Panc1 (cell line): ENCODE data around the gene ZBED5. TPM values are rescaled to one million over a fixed set of nuclear protein-coding genes. Genes with fewer than 3 reads are reported as not detected.

Experiments
- ATAC-seq: fragments of 200-7000 bp; cut with Tn5 transposase; 2 replicates; pipeline ENCODE4 v1.9.1; 2020; ENCODE audit warnings: mild to moderate bottlenecking, moderate library complexity
- BruUV-seq: library from RNA; stranded (reverse); fragments of 400-500 nt; replicated peaks from 2 replicates; lab custom pipeline; 2021; lab: Mats Ljungman, UMichigan
- CTCF ChIA-PET: fragments of 300-600 bp; sonication (Branson Sonifier 250); formaldehyde crosslinking; loops from one replicate; lab custom pipeline; 2022; ENCODE audit warnings: antibody characterized with exemption; lab: Charles Lee
- POLR2A ChIA-PET: fragments of 300-600 bp; sonication (Branson Sonifier 250); formaldehyde crosslinking; loops from one replicate; lab custom pipeline; 2022; ENCODE audit warnings: antibody characterized with exemption; lab: Charles Lee
- DNase-seq: peaks from one replicate; pipeline ENCODE4 v3.0.0-alpha.2; 2010; ENCODE audit warnings: low read depth, low spot score
- H3K27ac ChIP-seq: 2 replicates; pipeline ENCODE4 v1.5.1; 2011; ENCODE audit warnings: mild to moderate bottlenecking, low read length, inconsistent platforms
- H3K27me3 ChIP-seq: fragments of 200-500 bp; sonication (Bioruptor generic); 2 replicates; pipeline ENCODE4 v1.6.0; 2014; ENCODE audit warnings: low read length, inconsistent platforms; ENCODE audit not compliant: control insufficient read depth, insufficient read depth
- H3K36me3 ChIP-seq: fragments of 200-500 bp; sonication (Bioruptor generic); 2 replicates; pipeline ENCODE4 v1.5.1; 2014; ENCODE audit warnings: inconsistent platforms, mild to moderate bottlenecking, low read length, moderate library complexity; ENCODE audit not compliant: control insufficient read depth, insufficient read depth
- H3K4me1 ChIP-seq: 2 replicates; pipeline ENCODE4 v1.5.1; 2011; ENCODE audit warnings: inconsistent platforms, mild to moderate bottlenecking, low read length, moderate library complexity; ENCODE audit not compliant: control insufficient read depth, insufficient read depth
- H3K4me3 ChIP-seq, 2 experiments: 2 replicates each; pipeline ENCODE4 v1.5.1; 2011 to 2012; ENCODE audit warnings: low read depth in 2 of 2, low read length in 2 of 2, mild to moderate bottlenecking in 2 of 2, inconsistent platforms in 1 of 2, moderate library complexity in 1 of 2
- H3K9me3 ChIP-seq: fragments of 200-500 bp; sonication (Bioruptor generic); 2 replicates; pipeline ENCODE4 v1.5.1; 2014; ENCODE audit warnings: low read depth, mild to moderate bottlenecking, inconsistent platforms, low read length, moderate library complexity; ENCODE audit not compliant: control insufficient read depth, insufficient read depth
- POLR2AphosphoS5 ChIP-seq: IDR thresholded peaks from 2 replicates; pipeline ENCODE4 v1.6.1; 2012; ENCODE audit warnings: mild to moderate bottlenecking, low read depth, low read length, moderate library complexity
- SIN3A ChIP-seq: IDR thresholded peaks from 2 replicates; pipeline ENCODE4 v1.6.1; 2012; ENCODE audit warnings: low read depth, mild to moderate bottlenecking, low read length, moderate library complexity, borderline replicate concordance; ENCODE audit not compliant: insufficient read depth
- TCF7L2 ChIP-seq: IDR thresholded peaks from 2 replicates; pipeline ENCODE4 v1.6.1; 2011; ENCODE audit warnings: mild to moderate bottlenecking, low read depth, low read length, inconsistent platforms
- in situ Hi-C: cut with HindIII; loops from 2 replicates; pipeline ENCODE4 v1.10.0; 2016; ENCODE audit warnings: low sequenced_read_pairs, low pct_unique_long_range_greater_than_20kb
- intact Hi-C: fragments of 100-400 bp; cut with micrococcal nuclease; formaldehyde crosslinking; loops from one replicate; pipeline ENCODE4 v1.10.0; 2022; ENCODE audit not compliant: unreplicated experiment
- total RNA-seq: library from RNA; stranded (reverse); gene quantifications from one replicate; pipeline ENCODE4 v1.2.1, GENCODE V29; 2021; ENCODE audit not compliant: unreplicated experiment
- TF ChIP-seq, protein P1 (sequence below): fragments of 450-650 bp; IDR thresholded peaks from 2 replicates; pipeline ENCODE4 v1.5.1; 2017; ENCODE audit warnings: mild to moderate bottlenecking
- TF ChIP-seq, protein P2 (sequence below), 2 experiments: IDR thresholded peaks; 2 replicates each; pipeline ENCODE4 v1.6.1; 2011 to 2012; ENCODE audit warnings: low read depth in 2 of 2, control low read depth in 1 of 2, low read length in 1 of 2, mild to moderate bottlenecking in 1 of 2, moderate library complexity in 1 of 2; ENCODE audit not compliant: insufficient read depth in 1 of 2

The ZBED5 gene
- total RNA-seq, 1 experiment from 2014 or later, result 114 TPM

DNA sequence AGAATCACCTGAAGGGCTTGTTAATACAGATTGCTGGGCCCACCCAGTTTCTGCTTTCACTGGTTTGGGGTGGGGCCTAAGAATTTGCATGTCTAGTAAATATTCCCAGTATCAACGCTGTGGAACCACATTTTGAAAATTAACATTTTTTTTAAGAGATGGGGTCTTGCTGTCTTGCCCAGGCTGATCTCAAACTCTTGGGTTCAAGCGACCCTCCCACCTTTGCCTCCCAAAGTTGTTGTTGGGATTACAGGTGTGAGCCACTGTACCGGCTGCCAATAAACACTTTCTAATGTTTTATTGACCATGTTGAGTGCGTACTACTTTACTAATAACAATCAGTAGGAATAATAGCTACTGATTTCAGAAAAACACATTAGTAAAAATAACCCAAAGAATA lies 51.6 kb downstream of the ZBED5 start:
- intact Hi-C loops (loop anchor here (5.0 kb wide), 2 partner anchors 51 to 121 kb away; partner anchors contain the start of gene ZBED5), in situ Hi-C loops (no loop called here)
- CTCF ChIA-PET, result no interaction called here

GRCh38 chr11:10805741-10806140 lies 52.1 kb downstream of the ZBED5 start:
- Histone ChIP-seq H3K27me3 (no peaks in the 10 kb centered on the region), H3K36me3 (peaks cover 69% of the 10 kb centered on the region), H3K9me3 (no peaks in the 10 kb centered on the region), H3K27ac (peak overlapping the region; percentile 96), H3K4me1 (peaks cover 54% of the 10 kb centered on the region), H3K4me3 (peak overlapping the region; percentile 83 to 86)
- intact Hi-C loops (loop anchor here (5.0 kb wide), 2 partner anchors 52 to 122 kb away; partner anchors contain the start of gene ZBED5), in situ Hi-C loops (no loop called here)
- DNase-seq, result no peak
- ChIA-PET POLR2A (interaction anchor here (0.7 kb wide), 1 partner anchor 108 kb away, joined by 3 read pairs; no protein-coding TSS in a partner anchor), CTCF (no interaction called here)
- TF ChIP-seq, protein P1, sequence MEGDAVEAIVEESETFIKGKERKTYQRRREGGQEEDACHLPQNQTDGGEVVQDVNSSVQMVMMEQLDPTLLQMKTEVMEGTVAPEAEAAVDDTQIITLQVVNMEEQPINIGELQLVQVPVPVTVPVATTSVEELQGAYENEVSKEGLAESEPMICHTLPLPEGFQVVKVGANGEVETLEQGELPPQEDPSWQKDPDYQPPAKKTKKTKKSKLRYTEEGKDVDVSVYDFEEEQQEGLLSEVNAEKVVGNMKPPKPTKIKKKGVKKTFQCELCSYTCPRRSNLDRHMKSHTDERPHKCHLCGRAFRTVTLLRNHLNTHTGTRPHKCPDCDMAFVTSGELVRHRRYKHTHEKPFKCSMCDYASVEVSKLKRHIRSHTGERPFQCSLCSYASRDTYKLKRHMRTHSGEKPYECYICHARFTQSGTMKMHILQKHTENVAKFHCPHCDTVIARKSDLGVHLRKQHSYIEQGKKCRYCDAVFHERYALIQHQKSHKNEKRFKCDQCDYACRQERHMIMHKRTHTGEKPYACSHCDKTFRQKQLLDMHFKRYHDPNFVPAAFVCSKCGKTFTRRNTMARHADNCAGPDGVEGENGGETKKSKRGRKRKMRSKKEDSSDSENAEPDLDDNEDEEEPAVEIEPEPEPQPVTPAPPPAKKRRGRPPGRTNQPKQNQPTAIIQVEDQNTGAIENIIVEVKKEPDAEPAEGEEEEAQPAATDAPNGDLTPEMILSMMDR, result no peak
- no peak for TF ChIP-seq SIN3A
- TF ChIP-seq, protein P2, sequence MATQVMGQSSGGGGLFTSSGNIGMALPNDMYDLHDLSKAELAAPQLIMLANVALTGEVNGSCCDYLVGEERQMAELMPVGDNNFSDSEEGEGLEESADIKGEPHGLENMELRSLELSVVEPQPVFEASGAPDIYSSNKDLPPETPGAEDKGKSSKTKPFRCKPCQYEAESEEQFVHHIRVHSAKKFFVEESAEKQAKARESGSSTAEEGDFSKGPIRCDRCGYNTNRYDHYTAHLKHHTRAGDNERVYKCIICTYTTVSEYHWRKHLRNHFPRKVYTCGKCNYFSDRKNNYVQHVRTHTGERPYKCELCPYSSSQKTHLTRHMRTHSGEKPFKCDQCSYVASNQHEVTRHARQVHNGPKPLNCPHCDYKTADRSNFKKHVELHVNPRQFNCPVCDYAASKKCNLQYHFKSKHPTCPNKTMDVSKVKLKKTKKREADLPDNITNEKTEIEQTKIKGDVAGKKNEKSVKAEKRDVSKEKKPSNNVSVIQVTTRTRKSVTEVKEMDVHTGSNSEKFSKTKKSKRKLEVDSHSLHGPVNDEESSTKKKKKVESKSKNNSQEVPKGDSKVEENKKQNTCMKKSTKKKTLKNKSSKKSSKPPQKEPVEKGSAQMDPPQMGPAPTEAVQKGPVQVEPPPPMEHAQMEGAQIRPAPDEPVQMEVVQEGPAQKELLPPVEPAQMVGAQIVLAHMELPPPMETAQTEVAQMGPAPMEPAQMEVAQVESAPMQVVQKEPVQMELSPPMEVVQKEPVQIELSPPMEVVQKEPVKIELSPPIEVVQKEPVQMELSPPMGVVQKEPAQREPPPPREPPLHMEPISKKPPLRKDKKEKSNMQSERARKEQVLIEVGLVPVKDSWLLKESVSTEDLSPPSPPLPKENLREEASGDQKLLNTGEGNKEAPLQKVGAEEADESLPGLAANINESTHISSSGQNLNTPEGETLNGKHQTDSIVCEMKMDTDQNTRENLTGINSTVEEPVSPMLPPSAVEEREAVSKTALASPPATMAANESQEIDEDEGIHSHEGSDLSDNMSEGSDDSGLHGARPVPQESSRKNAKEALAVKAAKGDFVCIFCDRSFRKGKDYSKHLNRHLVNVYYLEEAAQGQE (IDR thresholded peaks at IDR 0.05; ENCODE audit: insufficient read depth in 1 of 2, low read depth in 2 of 2, low read length in 1 of 2), result no peak
- TF ChIP-seq TCF7L2, result no peak
- no peak for TF ChIP-seq POLR2AphosphoS5
- BruUV-seq, result no TSS peak
- ATAC-seq, result no peak

More for the DNA sequence above, 51.6 kb downstream of the ZBED5 start:
- DNase-seq (no peak), ATAC-seq (no peak)
- Histone ChIP-seq H3K36me3 (peaks cover 64% of the 10 kb centered on the region), H3K27ac (peak overlapping the region; percentile 96), H3K27me3 (no peaks in the 10 kb centered on the region), H3K9me3 (no peaks in the 10 kb centered on the region), H3K4me3 (peak overlapping the region; percentile 83 to 86), H3K4me1 (peaks cover 54% of the 10 kb centered on the region)
- no peak for TF ChIP-seq SIN3A
- no peak for TF ChIP-seq TCF7L2
- TF ChIP-seq, protein P2 (IDR thresholded peaks at IDR 0.05; ENCODE audit: insufficient read depth in 1 of 2, low read depth in 2 of 2, low read length in 1 of 2), result no peak
- TF ChIP-seq, protein P1, result no peak
- no peak; the same call in 1 of the 2 replicates for TF ChIP-seq POLR2AphosphoS5
- BruUV-seq, result no TSS peak
- POLR2A ChIA-PET, result interaction anchor here (0.7 kb wide), 1 partner anchor 107 kb away, joined by 3 read pairs; no protein-coding TSS in a partner anchor
